Muscle of arm (tissue), 14 donors: Measurements from ENCODE around the gene OR4K5. TPM values are rescaled to one million over a fixed set of nuclear protein-coding genes. Genes with fewer than 3 reads are reported as not detected.
"Not testable (repeated sequence)": the region's sequence is repeated elsewhere in the genome, so short reads cannot be mapped to it uniquely, and the experiment has no call there.

Source experiments
- DNase-seq: peaks from one replicate; pipeline ENCODE4 v3.0.0-alpha.2; 2013
- long read RNA-seq, 11 donors: transcript quantifications; one replicate each; lab custom pipeline, GENCODE V29; 2026
- polyA plus RNA-seq, 12 donors: library from polyadenylated mRNA; unstranded; fragments of 120-200 nt; gene quantifications; one replicate each; pipeline ENCODE4 v1.2.1, GENCODE V29; 2013; ENCODE audit not compliant: insufficient read length in 12 of 12

OR4K5 gene, protein sequence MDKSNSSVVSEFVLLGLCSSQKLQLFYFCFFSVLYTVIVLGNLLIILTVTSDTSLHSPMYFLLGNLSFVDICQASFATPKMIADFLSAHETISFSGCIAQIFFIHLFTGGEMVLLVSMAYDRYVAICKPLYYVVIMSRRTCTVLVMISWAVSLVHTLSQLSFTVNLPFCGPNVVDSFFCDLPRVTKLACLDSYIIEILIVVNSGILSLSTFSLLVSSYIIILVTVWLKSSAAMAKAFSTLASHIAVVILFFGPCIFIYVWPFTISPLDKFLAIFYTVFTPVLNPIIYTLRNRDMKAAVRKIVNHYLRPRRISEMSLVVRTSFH
- polyA plus RNA-seq = not detected
- long read RNA-seq, donor 1 = 0 reads
- long read RNA-seq, donor 2 = 0 reads
- long read RNA-seq, donor 3 = 0 reads
- long read RNA-seq, donor 4 = 0 reads
- long read RNA-seq, donor 5 = 0 reads
- long read RNA-seq, donor 6 = 0 reads
- long read RNA-seq, donor 7 = 0 reads
- long read RNA-seq, donor 8 = 0 reads
- long read RNA-seq, donor 9 = 0 reads
- long read RNA-seq, donor 10 = 0 reads
- long read RNA-seq, donor 11 = 0 reads

DNA sequence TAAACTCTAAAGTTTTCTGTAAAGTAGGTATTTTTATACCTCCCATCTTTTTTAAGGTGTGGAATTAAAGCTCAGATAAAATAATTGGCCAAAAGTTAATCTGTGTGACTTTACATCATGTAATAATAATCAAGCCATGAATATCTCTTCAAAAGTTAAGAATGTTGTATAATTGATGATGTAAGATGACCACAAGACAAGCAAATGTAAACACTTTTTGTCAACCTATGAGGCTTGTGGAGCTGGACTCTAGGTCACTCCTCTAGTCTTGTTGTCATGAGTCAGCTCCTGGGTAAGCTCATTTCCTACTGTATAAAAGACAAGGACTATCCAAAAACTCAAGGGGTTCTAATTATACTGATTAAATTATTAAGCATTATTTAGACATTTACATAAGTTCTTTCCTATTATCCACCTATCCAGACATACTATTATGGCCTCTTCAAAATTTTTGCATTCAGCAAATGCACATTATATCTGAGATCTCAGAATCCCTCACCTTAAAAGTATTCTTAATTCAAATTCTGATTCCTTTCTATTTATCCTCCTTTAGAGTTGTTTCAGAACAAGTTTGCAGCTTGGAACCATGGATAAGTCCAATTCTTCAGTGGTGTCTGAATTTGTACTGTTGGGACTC lies at the start of gene OR4K5:
Gene OR4K5 (plus strand): TSS at position 587 of the 637 bp plus-strand sequence. CDS start 0 bp downstream, at position 587.
- DNase-seq = no peak

DNA sequence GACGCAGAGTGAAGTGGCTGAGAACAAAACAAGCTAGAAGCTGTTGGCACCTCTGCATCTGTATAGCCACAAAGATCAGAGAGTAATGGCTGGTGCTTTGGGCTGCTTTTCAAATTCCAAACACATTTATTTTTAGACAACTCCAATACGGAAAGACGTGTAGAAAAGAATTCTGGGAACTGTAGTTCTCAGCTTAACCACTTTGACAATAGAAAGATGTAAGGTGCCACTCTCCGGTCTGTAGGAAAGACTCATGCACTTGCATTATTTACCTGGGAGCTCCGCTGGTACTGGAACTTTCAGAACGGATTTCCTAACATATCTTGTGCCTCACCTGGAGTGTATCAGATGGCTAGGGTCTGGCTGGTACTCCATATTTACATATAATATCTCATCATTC lies 47.2 kb upstream of the OR4K5 start:
- DNase-seq = no peak

DNA sequence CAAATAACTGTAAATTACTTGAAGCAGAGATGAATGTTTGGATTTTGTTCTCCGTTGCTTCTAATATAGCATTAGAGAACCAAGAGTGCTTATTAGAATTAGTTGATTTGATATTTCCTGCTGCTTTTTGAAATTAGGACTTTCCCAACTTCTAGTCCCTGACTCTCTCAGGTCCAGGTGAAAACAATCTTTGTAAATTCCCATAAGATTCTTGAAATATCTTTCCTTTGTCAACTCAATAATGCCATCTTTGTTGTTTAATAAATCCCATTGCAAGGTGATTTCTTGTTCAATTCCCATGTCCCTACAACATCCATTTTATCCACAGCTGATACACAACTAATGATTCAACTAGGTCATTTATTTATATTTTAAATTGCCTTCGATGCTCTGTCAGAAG lies 45.6 kb upstream of the OR4K5 start, which contains the start of gene OR4K2:
Gene OR4K2 (plus strand): TSS at position 301 of the 400 bp plus-strand sequence. CDS start 1,126 bp downstream, outside the sequence.
- no peak for DNase-seq

DNA sequence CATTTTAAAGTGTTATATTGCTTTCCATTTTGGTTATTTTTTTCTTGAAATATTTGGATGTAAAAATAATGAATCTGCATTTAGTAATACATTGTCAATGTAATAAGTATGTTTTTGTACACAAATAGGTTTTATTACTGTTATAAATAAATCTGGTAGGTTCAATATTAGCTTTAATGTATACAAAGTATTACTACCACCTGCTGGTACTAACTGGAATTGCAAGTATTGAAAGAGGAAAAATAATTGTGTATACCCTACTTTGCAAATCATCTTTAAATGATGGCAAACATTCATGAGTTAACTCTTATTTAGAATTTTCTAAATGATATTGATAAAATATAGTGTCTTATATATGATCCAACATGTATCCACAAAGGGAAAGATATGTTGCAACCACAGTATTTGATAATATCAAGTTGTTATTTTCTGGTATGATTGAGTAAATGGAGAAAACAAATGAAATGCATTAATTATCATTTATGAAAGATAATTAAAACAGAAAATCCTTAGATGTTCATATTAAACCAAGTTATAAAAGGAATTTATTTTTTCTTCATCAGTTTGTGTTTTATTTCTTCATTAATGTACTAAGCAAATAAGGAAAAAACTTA lies 42.3 kb upstream of the OR4K5 start:
- DNase-seq = no peak

DNA sequence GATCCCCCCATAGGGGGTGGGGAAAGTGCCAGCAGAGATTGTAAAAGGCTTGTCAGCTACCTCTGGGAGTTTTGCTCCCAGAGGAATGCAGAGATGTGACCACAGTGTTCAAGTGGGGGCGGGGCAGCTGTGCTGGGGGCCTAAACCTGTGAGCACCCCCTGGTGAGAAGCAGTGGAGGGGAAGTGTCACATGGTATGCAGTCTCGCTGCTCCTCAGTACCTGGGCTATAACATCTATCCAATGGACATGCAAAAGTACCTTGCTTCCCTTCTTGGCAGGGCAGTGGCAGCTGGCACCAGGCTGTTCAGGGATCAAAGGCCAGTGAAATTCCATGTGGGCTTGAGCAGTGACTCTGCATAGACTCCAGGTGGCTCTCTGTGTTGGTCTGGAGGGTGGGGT lies 25.1 kb upstream of the OR4K5 start:
- DNase-seq = no peak

DNA sequence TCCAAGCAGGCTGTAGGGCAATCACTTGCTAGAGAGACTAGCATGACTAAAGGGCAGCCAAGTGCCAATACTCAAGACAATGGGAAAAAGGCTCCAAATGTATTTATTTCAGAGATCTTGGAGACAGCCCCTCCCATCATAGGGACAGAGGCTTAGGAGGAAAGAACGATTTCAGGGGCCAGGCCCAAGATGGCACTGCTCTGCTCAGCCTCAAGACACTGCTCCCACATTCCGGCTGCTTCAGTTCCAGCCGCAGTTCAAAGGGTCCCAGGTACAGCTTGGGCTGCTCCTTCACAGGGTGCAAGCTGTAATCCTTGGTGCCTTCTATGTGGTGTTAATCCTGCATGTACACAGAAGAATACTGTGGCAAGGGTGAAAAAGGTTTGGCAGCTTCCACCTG lies 19.4 kb upstream of the OR4K5 start:
- no peak for DNase-seq

DNA sequence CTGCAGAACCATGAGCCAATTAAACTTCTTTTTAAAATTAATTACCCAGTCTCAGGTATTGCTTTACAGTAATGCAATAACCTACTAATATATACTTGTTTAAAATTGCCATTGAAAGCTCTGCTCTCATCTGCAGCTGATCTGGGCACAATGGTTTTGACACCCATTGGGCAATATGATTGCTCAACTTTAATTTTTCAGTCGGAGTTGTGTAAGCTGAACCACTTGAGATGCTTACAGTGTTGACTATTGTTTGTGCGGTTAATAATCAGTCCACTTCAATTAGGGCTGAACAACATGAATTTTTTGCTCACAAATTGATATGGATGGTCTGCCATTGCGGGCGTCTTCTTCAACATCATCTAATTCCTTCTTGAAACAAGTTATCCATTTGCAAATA lies 18.0 kb upstream of the OR4K5 start:
- no peak for DNase-seq

DNA sequence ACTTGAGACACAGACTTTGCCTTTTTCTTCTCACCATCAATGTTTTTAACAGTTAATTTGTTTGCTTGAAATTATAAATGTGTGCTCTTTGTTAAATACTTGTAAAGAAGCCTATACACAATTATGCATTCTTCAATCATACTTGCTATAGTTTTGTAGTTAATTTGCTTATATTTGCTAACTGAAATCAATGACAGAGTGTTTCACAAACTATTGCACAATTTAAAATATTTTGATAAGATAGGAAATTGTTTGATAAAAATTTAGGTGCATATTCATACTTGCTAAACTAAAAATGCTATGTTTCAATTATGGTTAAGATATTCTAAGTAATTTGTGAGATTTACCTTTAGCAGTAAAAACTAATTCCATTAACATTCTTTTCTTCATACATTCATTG lies 13.7 kb upstream of the OR4K5 start:
- no peak for DNase-seq

DNA sequence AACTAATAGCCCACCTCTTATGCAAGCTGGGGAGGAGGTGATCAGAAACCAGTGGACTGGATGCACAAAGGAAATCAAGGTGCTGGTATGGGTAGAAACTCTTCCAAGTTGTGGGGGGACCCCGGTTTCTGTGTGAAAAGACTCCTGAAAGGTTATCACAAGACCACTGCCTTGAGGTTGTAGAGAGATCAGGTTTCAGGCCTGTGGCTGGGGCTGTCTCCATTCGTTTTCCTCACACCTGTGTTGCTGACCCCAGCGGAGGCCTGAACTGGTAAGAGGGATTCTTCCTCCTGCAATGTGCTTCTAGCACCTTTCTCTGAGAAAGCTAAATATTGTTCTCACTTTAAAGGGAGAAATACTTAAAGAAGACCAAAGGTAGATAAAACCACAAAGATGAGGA lies 9.3 kb upstream of the OR4K5 start:
- DNase-seq = no peak

DNA sequence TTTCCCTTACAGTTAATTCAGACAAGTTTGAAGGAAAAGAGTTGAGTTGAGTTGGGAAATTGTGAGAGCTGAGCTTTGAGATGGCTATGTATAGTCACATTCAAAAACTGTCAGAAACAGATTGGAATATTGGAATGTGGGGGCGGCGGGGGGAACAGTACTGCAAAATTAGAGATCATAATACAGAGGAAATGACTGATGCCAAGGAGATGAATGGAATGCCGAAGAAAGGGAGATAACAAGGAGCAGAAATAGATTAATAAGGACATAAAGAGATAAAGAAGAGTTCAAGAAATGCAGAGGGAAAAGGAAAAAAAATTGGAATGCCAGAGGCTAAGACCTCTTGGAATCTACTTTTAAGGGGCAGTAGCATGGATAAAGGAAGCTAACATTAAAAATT lies 3.2 kb upstream of the OR4K5 start:
- DNase-seq = no peak

DNA sequence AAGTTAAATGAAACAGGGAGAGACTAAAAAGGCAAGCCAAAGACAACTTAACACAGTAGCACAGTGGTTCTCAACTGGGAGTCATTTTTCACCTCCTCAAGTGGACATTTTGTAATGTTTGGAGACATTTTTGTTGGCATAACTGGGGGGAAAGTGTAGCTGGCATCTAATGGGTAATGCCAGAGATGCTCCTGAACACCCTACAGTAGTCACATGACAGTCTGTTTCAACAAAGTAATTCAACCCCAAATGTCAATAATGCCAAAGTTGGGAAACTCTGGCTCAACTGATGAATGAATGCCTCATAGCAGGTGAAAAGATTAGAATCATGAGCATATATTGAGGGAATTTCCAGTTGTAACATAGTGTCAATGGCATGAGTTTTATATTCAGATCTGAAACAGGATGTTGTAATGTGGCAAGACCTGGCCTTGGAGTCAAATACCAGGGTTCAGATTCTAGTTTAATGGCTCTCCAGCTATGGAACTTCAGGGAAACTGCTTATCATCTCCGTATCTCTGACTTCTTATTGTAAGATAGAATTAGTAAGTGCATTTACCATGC lies 2.4 kb upstream of the OR4K5 start:
- DNase-seq = no peak

DNA sequence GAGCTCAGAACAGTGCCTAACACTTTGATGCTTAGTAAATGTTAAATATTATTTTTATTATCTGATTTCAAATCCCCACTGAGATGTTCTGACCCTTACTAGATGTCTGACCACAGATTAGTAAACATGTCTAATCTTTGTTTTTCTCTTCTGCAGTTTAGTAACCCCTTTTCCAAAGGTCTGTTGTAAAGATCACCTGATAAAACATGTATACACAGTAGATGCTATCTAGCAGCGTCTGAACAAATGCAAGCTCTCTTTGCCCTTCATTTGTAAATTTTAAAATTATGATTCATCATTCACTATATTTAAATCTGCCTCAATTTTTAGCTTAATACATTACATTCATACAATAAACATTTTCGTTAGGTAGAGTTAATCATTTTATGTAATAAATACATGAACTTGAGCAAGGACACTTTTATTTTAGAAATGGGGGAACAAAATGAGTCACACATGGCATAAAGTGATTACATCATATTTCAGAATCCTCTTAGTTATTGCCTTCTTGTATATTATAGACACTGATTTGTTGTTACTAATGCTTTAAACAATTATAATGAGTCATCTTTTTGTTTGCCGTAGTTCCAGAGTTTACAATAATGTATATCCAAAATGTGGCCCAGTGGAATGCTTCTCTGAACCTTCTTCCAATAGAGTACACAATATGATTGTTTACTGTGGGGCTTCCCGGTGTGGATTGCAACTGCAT lies 1.7 kb upstream of the OR4K5 start:
- DNase-seq = no peak

DNA sequence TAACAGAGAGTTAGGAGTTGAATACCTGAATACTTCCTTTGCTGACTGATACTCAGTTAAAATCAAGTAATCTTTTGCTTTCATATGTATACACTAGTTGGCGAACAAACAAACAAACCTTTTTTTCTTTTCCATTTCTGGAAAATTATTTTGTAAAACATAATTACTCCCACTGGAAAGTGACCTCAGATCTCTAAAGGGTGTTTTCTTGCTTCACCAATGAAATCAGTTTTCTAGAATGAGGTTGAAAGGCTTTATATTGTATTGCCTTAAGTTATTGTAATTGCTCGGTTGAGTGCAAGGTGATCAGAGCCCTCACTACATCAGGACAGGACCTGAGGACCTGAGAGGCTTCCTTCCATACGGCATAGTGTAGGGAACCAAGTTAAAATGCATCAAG lies 10.2 kb downstream of the OR4K5 start, which contains the start of gene OR4K1:
Gene OR4K1 (plus strand): TSS at position 301 of the 400 bp plus-strand sequence. CDS start 4,750 bp downstream, outside the sequence.
- DNase-seq = no peak

DNA sequence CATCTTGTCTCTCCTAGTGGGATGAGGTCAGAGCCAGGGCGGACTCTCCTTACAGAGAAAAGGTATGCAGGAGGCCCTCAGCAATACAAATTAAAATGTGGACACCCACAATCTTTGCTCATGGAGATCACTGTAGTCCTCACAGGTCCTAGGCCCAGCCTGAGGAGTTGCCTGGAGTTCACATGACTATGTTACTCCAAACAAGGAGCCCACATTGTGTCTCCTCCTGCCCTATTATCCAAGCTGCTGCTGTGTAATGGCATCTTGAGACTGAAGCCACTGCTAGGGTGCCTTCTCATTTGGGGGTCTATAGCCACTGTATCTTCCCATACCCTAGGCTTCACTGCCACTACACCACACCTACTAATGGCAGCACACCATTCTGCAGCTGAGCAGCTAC lies 21.3 kb downstream of the OR4K5 start:
- no peak for DNase-seq

DNA sequence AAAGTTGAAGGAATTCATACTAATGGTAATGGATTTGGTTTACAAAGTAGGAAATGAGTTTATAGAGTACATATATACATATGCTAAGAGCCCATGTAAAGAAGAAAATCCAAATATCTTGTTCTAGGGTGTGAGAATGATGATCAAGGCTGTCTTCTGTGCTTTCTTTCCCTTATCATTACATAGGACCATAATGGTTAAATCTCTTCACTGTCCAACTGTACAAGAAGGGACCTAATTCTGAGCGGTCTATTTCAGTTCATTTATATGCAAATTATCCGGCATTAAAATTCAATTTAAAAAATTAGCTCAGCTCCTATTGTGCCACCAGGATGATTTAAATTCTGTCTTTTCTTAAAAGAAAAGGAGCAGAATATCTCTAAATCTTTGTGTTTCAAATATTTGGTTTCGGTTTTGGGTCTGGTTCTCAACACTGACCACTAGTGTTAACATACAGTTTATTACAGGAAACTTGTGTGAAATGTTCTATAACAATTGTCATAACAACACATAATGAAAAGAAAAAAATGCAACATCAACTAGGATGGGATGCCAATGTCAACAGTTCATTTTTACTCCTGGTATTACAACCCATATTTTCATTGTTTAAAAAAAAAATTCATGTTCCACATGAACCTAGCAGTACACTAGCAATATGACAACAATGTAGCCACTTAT lies 27.1 kb downstream of the OR4K5 start:
- no peak for DNase-seq

DNA sequence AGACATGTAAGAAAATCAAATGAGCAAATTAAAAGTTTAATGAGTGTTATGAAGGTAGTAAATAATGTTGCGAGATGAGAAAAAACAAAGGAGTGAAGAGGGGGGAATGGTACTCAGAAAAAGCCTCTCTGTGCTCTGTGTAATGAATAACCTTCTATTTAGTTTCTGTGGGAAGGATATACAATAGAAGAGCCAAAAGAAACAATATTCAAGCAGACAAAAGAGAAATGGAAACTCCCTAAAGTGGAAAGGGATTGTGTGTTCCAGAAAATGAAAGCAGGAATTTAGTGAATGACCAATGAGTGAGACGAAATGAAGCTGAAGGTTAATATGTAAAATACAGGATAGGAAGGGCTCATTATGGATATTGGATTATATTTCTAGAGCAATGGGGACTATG lies 28.8 kb downstream of the OR4K5 start:
- no peak for DNase-seq

DNA sequence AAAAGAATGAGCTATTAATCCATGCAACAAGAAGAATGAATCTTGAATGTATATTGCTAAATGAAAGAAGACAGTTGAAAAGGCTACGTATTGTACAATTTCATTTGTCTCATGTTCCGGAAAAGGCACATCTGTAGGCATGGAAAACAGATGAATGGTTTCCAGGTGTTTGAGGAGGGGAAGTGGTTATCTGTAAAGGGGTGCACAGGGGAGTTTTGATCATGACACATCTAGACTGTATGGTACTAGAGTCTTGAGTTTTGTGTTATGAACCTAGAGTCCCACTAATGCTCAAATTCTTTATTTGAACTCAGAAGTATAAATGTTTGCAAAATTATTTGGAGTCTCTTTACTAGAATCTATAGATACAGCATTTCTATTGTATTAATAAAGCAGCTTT lies 49.3 kb downstream of the OR4K5 start:
- not testable (repeated sequence) for DNase-seq
